Measurements from ENCODE around the gene TIGD3.

The TIGD3 gene

DNA sequence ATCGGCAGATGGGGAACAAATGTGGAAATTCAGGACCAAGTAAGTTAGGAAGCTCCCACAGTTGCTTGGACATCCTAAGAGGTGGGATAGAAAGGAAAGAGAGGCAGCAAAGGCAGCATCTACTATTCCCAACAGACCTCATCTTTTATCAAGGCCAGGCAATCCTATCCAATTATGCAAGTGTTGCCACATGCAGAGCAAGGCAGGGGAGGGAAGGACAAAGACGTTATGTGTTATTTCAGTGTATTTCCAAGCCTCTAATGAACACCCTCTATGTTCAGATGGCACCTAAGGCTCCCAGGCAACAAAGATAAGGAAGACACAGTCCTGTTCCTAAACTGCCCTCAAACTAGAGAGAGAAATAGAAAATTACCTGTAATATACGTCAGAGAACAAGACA is 9.2 kb downstream of the TIGD3 start:
- no peaks in the 10 kb centered on the region for H3K9me3 ChIP-seq (ENCODE audit: insufficient read depth, low read length)
- no peaks in the 10 kb centered on the region for H3F3A ChIP-seq (ENCODE audit: insufficient read depth)
- no peaks in the 10 kb centered on the region for H4K20me1 ChIP-seq (ENCODE audit: low read depth, low read length)
- no peaks in the 10 kb centered on the region for H3K9me2 ChIP-seq (replicated peaks; ENCODE audit: insufficient read depth, low read length)
- no peak overlapping the region for H3K4me2 ChIP-seq (ENCODE audit: low read depth, low read length, poor library complexity, severe bottlenecking)
- no peak overlapping the region for H3K9ac ChIP-seq (ENCODE audit: low read length)
- no peaks in the 10 kb centered on the region for H3K27me3 ChIP-seq (ENCODE audit: low read length)
- H3K4me3 ChIP-seq (ENCODE audit: insufficient read depth, low read length, poor library complexity, severe bottlenecking): no peak overlapping the region
- no peak overlapping the region for H3K27ac ChIP-seq (ENCODE audit: low read depth, low read length)
- H3K79me2 ChIP-seq (ENCODE audit: insufficient read depth, low read length): no peaks in the 10 kb centered on the region
- H3K36me3 ChIP-seq (ENCODE audit: low read length): no peaks in the 10 kb centered on the region
- H2AFZ ChIP-seq (ENCODE audit: low read depth, low read length, severe bottlenecking): no peak overlapping the region
- TF ChIP-seq CTCF (IDR thresholded peaks at IDR 0.05; ENCODE audit: insufficient read depth, low read length, poor library complexity, severe bottlenecking): no peak
- TF ChIP-seq EZH2phosphoT487 (conservative IDR thresholded peaks at IDR 0.05; ENCODE audit: low read length): no peak

GRCh38 chr11:65366340-65366773 is 11.8 kb downstream of the TIGD3 start:
- Histone ChIP-seq H3K9me3 (ENCODE audit: insufficient read depth, low read length) (no peaks in the 10 kb centered on the region), H3K9me2 (replicated peaks; ENCODE audit: insufficient read depth, low read length) (no peaks in the 10 kb centered on the region), H3K27ac (ENCODE audit: low read depth, low read length) (no peak overlapping the region), H4K20me1 (ENCODE audit: low read depth, low read length) (no peaks in the 10 kb centered on the region), H3K36me3 (ENCODE audit: low read length) (no peaks in the 10 kb centered on the region), H3K4me2 (ENCODE audit: low read depth, low read length, poor library complexity, severe bottlenecking) (no peak overlapping the region), H3F3A (ENCODE audit: insufficient read depth) (no peaks in the 10 kb centered on the region), H3K4me3 (ENCODE audit: insufficient read depth, low read length, poor library complexity, severe bottlenecking) (no peak overlapping the region), H2AFZ (ENCODE audit: low read depth, low read length, severe bottlenecking) (no peak overlapping the region), H3K9ac (ENCODE audit: low read length) (no peak overlapping the region), H3K79me2 (ENCODE audit: insufficient read depth, low read length) (no peaks in the 10 kb centered on the region), H3K27me3 (ENCODE audit: low read length) (no peaks in the 10 kb centered on the region)
- TF ChIP-seq CTCF (IDR thresholded peaks at IDR 0.05; ENCODE audit: insufficient read depth, low read length, poor library complexity, severe bottlenecking): peak; percentile 32
- TF ChIP-seq EZH2phosphoT487 (conservative IDR thresholded peaks at IDR 0.05; ENCODE audit: low read length): no peak

- Histone ChIP-seq H3K9me3 (ENCODE audit: insufficient read depth, low read length) (no peaks in the 10 kb centered on the region), H3F3A (ENCODE audit: insufficient read depth) (no peaks in the 10 kb centered on the region), H3K9ac (ENCODE audit: low read length) (no peak overlapping the region), H3K79me2 (ENCODE audit: insufficient read depth, low read length) (no peaks in the 10 kb centered on the region), H3K9me2 (replicated peaks; ENCODE audit: insufficient read depth, low read length) (no peaks in the 10 kb centered on the region), H4K20me1 (ENCODE audit: low read depth, low read length) (no peaks in the 10 kb centered on the region), H3K27ac (ENCODE audit: low read depth, low read length) (no peak overlapping the region), H3K4me2 (ENCODE audit: low read depth, low read length, poor library complexity, severe bottlenecking) (no peak overlapping the region), H2AFZ (ENCODE audit: low read depth, low read length, severe bottlenecking) (no peak overlapping the region), H3K27me3 (ENCODE audit: low read length) (no peaks in the 10 kb centered on the region), H3K36me3 (ENCODE audit: low read length) (no peaks in the 10 kb centered on the region), H3K4me3 (ENCODE audit: insufficient read depth, low read length, poor library complexity, severe bottlenecking) (no peak overlapping the region)
- TF ChIP-seq EZH2phosphoT487 (conservative IDR thresholded peaks at IDR 0.05; ENCODE audit: low read length) (no peak), CTCF (IDR thresholded peaks at IDR 0.05; ENCODE audit: insufficient read depth, low read length, poor library complexity, severe bottlenecking) (no peak)
These were observed 16.1 kb downstream of the TIGD3 start for GRCh38 chr11:65370659-65371049.

Measured in SU-DHL-6 (cell line).